Pancreas (tissue), 10 donors: ENCODE data around the gene RHBDF1. TPM values are rescaled to one million over a fixed set of nuclear protein-coding genes. Genes with fewer than 3 reads are reported as not detected.
A peak's percentile ranks its signal among the peaks of the same experiment; 100 is the strongest.

ENCODE experiments used
- ATAC-seq, 4 donors: fragments of 200-7000 bp; cut with Tn5 transposase; one replicate each; pipeline versions ENCODE4 v1.8.0 to v1.9.1; 2020; ENCODE audit warnings: mild to moderate bottlenecking in 4 of 4, moderate library complexity in 4 of 4
- DNase-seq, 6 donors: peaks; one replicate each; pipeline ENCODE4 v3.0.0-alpha.2; 2020
- FAIRE-seq: peaks from 2 replicates; lab custom pipeline; 2012; peaks lifted over from hg19 to GRCh38; lab: Jason Lieb, UNC
- H3K27ac ChIP-seq, 4 donors: fragments of 200-600 bp; sonication (generic); 1 replicate in 3 of 4; 2 replicates in 1 of 4; pipeline versions ENCODE4 v1.5.0 to v1.8.0; 2020
- H3K27me3 ChIP-seq, 4 donors: fragments of 200-600 bp; one replicate each; pipeline ENCODE4 v1.8.0; 2021
- H3K36me3 ChIP-seq, 3 donors: fragments of 200-600 bp; sonication (generic) in 1 of 3; one replicate each; pipeline versions ENCODE4 v1.5.0 to v1.8.0; 2020 to 2021
- H3K4me1 ChIP-seq, 3 donors: fragments of 200-600 bp; one replicate each; pipeline ENCODE4 v1.8.0; 2021
- H3K4me3 ChIP-seq, 4 donors: fragments of 200-600 bp; sonication (generic) in 2 of 4; one replicate each; pipeline versions ENCODE4 v1.5.0 to v1.8.0; 2020 to 2021
- H3K9me3 ChIP-seq, 4 donors: fragments of 200-600 bp; one replicate each; pipeline ENCODE4 v1.8.0; 2021
- CTCF ChIP-seq, 4 donors: fragments of 200-600 bp; sonication (generic) in 3 of 4; IDR thresholded peaks; one replicate each; pipeline versions ENCODE4 v1.5.0 to v1.8.0; 2021; ENCODE audit warnings: antibody characterized with exemption in 4 of 4
- WGBS, 2 donors: extraction: QIAGEN DNeasy Blood & Tissue Kit; methylation state at CpG; one replicate each; pipeline ENCODE4 v1.1.7; 2013; 5-methylcytosine and 5-hydroxymethylcytosine counted together
- intact Hi-C, 3 donors: fragments of 100-400 bp; cut with DNase I; formaldehyde crosslinking; loops; one replicate each; pipeline versions ENCODE4 v1.11.1 to v1.14.2; 2022
- polyA plus RNA-seq, 2 donors: library from polyadenylated mRNA; stranded (reverse); fragments of 200-250 nt; gene quantifications; one replicate each; pipeline ENCODE4 v1.2.3, GENCODE V29; 2013
- total RNA-seq, 6 donors: library from RNA; stranded (reverse); fragmentation: NEBNext Ultra II Directional in 4 of 6; extraction: Animal tissue kit (Norgen Biotek cat#: 25700) in 4 of 6; gene quantifications; one replicate each; pipeline versions ENCODE4 v1.2.1 to v1.2.4, GENCODE V29; 2021 to 2023
- donor health status: healthy with polysubstance abuse.
- donor health status: DM: no; HTN: no; CAD: no; lungs with moderate emphysema.
- donor health status: DM: no; HTN: no; CAD: no.
- donor health status: control.
- donor health status: control.
- donor health status: Bipolar disorder and iron deficiency.
- donor health status: DM: yes; HTN: yes; CAD: no.
- donor health status: DM: no; HTN: no; CAD: no.
- donor health status: DM: no; HTN: no; CAD: no.
- donor health status: DM: yes; HTN: yes; CAD: no.

RHBDF1 gene
- total and polyA plus RNA-seq, 8 donors, result 7.3 to 56.3 (median 12.4) TPM

GRCh38 chr16:71540-72401 lies 660 bp downstream of the RHBDF1 start:
- Histone ChIP-seq H3K4me1 (peaks cover 7 to 19% (median 16%) of the 10 kb centered on the region in 3 donors), H3K27ac (peak overlapping the region; percentile 73 to 78 (median 74)), H3K36me3 (no peaks in the 10 kb centered on the region), H3K27me3 (no peaks in the 10 kb centered on the region), H3K4me3 (peak overlapping the region; percentile 48 to 74 (median 56)), H3K9me3 (no peaks in the 10 kb centered on the region)
- FAIRE-seq, result no peak
- intact Hi-C loops, result no loop called here
- peak; percentile 56 to 74 (median 59) for ATAC-seq
- TF ChIP-seq CTCF (IDR thresholded peaks at IDR 0.05), result no peak
- peak; percentile 66 to 81 (median 74) for DNase-seq
- WGBS, 2 donors, result 8 to 11% methylated on average over 48 to 57 of the region's 57 CpGs

- intact Hi-C loops, result no loop called here
- Histone ChIP-seq H3K4me1 (peaks cover under 1 to 13% (median 11%) of the 10 kb centered on the region in 3 donors), H3K27ac (peak overlapping the region; percentile 73 to 78 (median 74)), H3K36me3 (no peaks in the 10 kb centered on the region), H3K27me3 (no peaks in the 10 kb centered on the region), H3K4me3 (peak overlapping the region in 3 of 4 donors; percentile 51 to 74 (median 61)), H3K9me3 (no peaks in the 10 kb centered on the region)
- DNase-seq, result no peak
- WGBS, 2 donors, result 33 to 44% methylated on average over 5 of the region's 5 CpGs
- ATAC-seq, result no peak
- no peak for FAIRE-seq
- no peak for TF ChIP-seq CTCF (IDR thresholded peaks at IDR 0.05)
Observed at GRCh38 chr16:71210-71539, 1.3 kb downstream of the RHBDF1 start.

- Histone ChIP-seq H3K27me3 (no peaks in the 10 kb centered on the region), H3K4me1 (peaks cover 0 to 13% (median 11%) of the 10 kb centered on the region in 3 donors), H3K36me3 (no peaks in the 10 kb centered on the region), H3K27ac (no peak overlapping the region), H3K4me3 (no peak overlapping the region), H3K9me3 (no peaks in the 10 kb centered on the region)
- DNase-seq (peak in 2 of 6 donors; percentile 34 to 68), ATAC-seq (no peak), FAIRE-seq (no peak)
- intact Hi-C loops, result no loop called here
- no peak for TF ChIP-seq CTCF (IDR thresholded peaks at IDR 0.05)
- WGBS, 2 donors, result 73 to 80% methylated on average over 8 of the region's 8 CpGs
Observed at GRCh38 chr16:69181-69580, 3.2 kb downstream of the RHBDF1 start.

- Histone ChIP-seq H3K27me3 (no peaks in the 10 kb centered on the region), H3K9me3 (no peaks in the 10 kb centered on the region), H3K4me1 (peaks cover 0 to 13% (median 10%) of the 10 kb centered on the region in 3 donors), H3K4me3 (no peak overlapping the region), H3K27ac (no peak overlapping the region), H3K36me3 (peaks cover 0 to 7% (median 0%) of the 10 kb centered on the region in 3 donors)
- peak in 2 of 6 donors; percentile 32 to 60 for DNase-seq
- no peak for ATAC-seq
- WGBS, 2 donors, result 86 to 89% methylated on average over 27 of the region's 27 CpGs
- intact Hi-C loops, result no loop called here
- FAIRE-seq, result no peak
- TF ChIP-seq CTCF (IDR thresholded peaks at IDR 0.05), result no peak
Observed at GRCh38 chr16:67884-68789, 4.3 kb downstream of the RHBDF1 start.
